Stimulated activated CD4-positive, alpha-beta T cell treated with anti-CD3 and anti-CD28 coated beads, Interleukin-12 subunit alpha, Interleukin-12 subunit beta, amount 100 ng/mL, for 4 hours (primary cell): ENCODE data around the gene CLSTN1.

ENCODE experiments used
- DNase-seq: peaks from one replicate; pipeline ENCODE4 v3.0.0-alpha.2; 2020

Gene CLSTN1

GRCh38 chr1:9823943-9824701 is at the start of gene CLSTN1:
Gene CLSTN1 (minus strand): TSS chr1:9823965. CDS start chr1:9823733, 232 bp downstream.
- peak; percentile 90 for DNase-seq

GRCh38 chr1:9873385-9873784 is 49.6 kb upstream of the CLSTN1 start:
- DNase-seq = no peak

GRCh38 chr1:9872430-9873165 is 48.8 kb upstream of the CLSTN1 start:
- DNase-seq = no peak

GRCh38 chr1:9871707-9872425 is 48.1 kb upstream of the CLSTN1 start:
- DNase-seq = no peak

- no peak for DNase-seq
Measured at GRCh38 chr1:9871021-9871420, 47.3 kb upstream of the CLSTN1 start.

GRCh38 chr1:9870572-9870971 is 46.8 kb upstream of the CLSTN1 start:
- no peak for DNase-seq

GRCh38 chr1:9869831-9870251 is 46.1 kb upstream of the CLSTN1 start:
- no peak for DNase-seq

GRCh38 chr1:9868244-9868590 is 44.5 kb upstream of the CLSTN1 start:
- DNase-seq = no peak

GRCh38 chr1:9867408-9868243 is 43.9 kb upstream of the CLSTN1 start:
- peak; percentile 88 for DNase-seq

- no peak for DNase-seq
Measured at GRCh38 chr1:9866836-9867235, 43.1 kb upstream of the CLSTN1 start.

- no peak for DNase-seq
Measured at GRCh38 chr1:9865724-9866123, 42.0 kb upstream of the CLSTN1 start.

GRCh38 chr1:9863371-9863770 is 39.6 kb upstream of the CLSTN1 start:
- no peak for DNase-seq

- DNase-seq = no peak
Measured at GRCh38 chr1:9861360-9861759, 37.6 kb upstream of the CLSTN1 start.

GRCh38 chr1:9860887-9861286 is 37.1 kb upstream of the CLSTN1 start:
- no peak for DNase-seq

- DNase-seq = no peak
Measured at GRCh38 chr1:9859281-9860014, 35.7 kb upstream of the CLSTN1 start.

GRCh38 chr1:9858293-9859035 is 34.7 kb upstream of the CLSTN1 start:
- no peak for DNase-seq

GRCh38 chr1:9855186-9855585 is 31.4 kb upstream of the CLSTN1 start:
- no peak for DNase-seq

GRCh38 chr1:9853249-9853595 is 29.5 kb upstream of the CLSTN1 start:
- no peak for DNase-seq

GRCh38 chr1:9852410-9853248 is 28.9 kb upstream of the CLSTN1 start:
- DNase-seq = no peak

GRCh38 chr1:9852004-9852403 is 28.2 kb upstream of the CLSTN1 start:
- no peak for DNase-seq
